Mesendoderm (in vitro differentiated cells): Measurements from ENCODE around the gene GJC1.

ENCODE experiments used
- DNase-seq: peaks from one replicate; pipeline ENCODE4 v3.0.0; 2013
- H2AK5ac ChIP-seq: 2 replicates; pipeline ENCODE4 v1.6.1; 2013; ENCODE audit warnings: low read length, inconsistent platforms
- H2BK120ac ChIP-seq: 2 replicates; pipeline ENCODE4 v1.6.1; 2013; ENCODE audit warnings: low read depth, mild to moderate bottlenecking, low read length, moderate library complexity, mixed read lengths
- H2BK15ac ChIP-seq: replicated peaks from 2 replicates; pipeline ENCODE4 v1.6.1; 2013; ENCODE audit warnings: low read depth, mild to moderate bottlenecking, moderate library complexity
- H2BK5ac ChIP-seq: 2 replicates; pipeline ENCODE4 v1.6.1; 2013; ENCODE audit warnings: low read length, inconsistent platforms
- H3K18ac ChIP-seq: 2 replicates; pipeline ENCODE4 v1.6.1; 2013; ENCODE audit warnings: mild to moderate bottlenecking, low read length, mixed read lengths
- H3K23ac ChIP-seq: one replicate; pipeline ENCODE4 v1.6.1; 2013; ENCODE audit warnings: low read length
- H3K27ac ChIP-seq: 2 replicates; pipeline ENCODE4 v1.5.1; 2013; ENCODE audit warnings: low read depth, mild to moderate bottlenecking, inconsistent platforms, low read length, moderate library complexity
- H3K27me3 ChIP-seq: 2 replicates; pipeline ENCODE4 v1.6.1; 2013; ENCODE audit warnings: low read length, control low read depth, mild to moderate bottlenecking, inconsistent platforms; ENCODE audit not compliant: insufficient read depth, poor library complexity
- H3K36me3 ChIP-seq: 2 replicates; pipeline ENCODE4 v1.6.1; 2013; ENCODE audit warnings: low read length, inconsistent platforms; ENCODE audit not compliant: control insufficient read depth, insufficient read depth
- H3K4ac ChIP-seq: one replicate; pipeline ENCODE4 v1.6.1; 2013; ENCODE audit warnings: low read depth, mild to moderate bottlenecking, low read length, moderate library complexity
- H3K4me1 ChIP-seq: 2 replicates; pipeline ENCODE4 v1.6.1; 2013; ENCODE audit warnings: low read depth, low read length, inconsistent platforms; ENCODE audit not compliant: control insufficient read depth
- H3K4me2 ChIP-seq: 2 replicates; pipeline ENCODE4 v1.6.1; 2013; ENCODE audit warnings: low read length
- H3K4me3 ChIP-seq: 2 replicates; pipeline ENCODE4 v1.5.1; 2013; ENCODE audit warnings: mild to moderate bottlenecking, low read length
- H3K56ac ChIP-seq: one replicate; pipeline ENCODE4 v1.6.1; 2013; ENCODE audit warnings: low read length
- H3K79me1 ChIP-seq: 2 replicates; pipeline ENCODE4 v1.6.1; 2013; ENCODE audit warnings: low read length, inconsistent platforms
- H3K79me2 ChIP-seq: 2 replicates; pipeline ENCODE4 v1.6.1; 2013; ENCODE audit warnings: mild to moderate bottlenecking, low read length; ENCODE audit not compliant: control insufficient read depth, insufficient read depth
- H3K9ac ChIP-seq: 2 replicates; pipeline ENCODE4 v1.6.1; 2013; ENCODE audit warnings: low read length, inconsistent platforms
- H4K5ac ChIP-seq: one replicate; pipeline ENCODE4 v1.6.1; 2013; ENCODE audit warnings: low read length
- H4K8ac ChIP-seq: one replicate; pipeline ENCODE4 v1.6.1; 2013; ENCODE audit warnings: low read depth, mild to moderate bottlenecking, control low read depth, low read length, moderate library complexity
- WGBS: extraction: QIAGEN DNeasy Blood & Tissue Kit; methylation state at CpG from one replicate; pipeline ENCODE4 v1.1.7; 2013; ENCODE audit warnings: low lambda C conversion rate, missing lambda C conversion rate; ENCODE audit not compliant: insufficient coverage; ENCODE audit errors: extremely low coverage; 5-methylcytosine and 5-hydroxymethylcytosine counted together

The GJC1 gene

DNA sequence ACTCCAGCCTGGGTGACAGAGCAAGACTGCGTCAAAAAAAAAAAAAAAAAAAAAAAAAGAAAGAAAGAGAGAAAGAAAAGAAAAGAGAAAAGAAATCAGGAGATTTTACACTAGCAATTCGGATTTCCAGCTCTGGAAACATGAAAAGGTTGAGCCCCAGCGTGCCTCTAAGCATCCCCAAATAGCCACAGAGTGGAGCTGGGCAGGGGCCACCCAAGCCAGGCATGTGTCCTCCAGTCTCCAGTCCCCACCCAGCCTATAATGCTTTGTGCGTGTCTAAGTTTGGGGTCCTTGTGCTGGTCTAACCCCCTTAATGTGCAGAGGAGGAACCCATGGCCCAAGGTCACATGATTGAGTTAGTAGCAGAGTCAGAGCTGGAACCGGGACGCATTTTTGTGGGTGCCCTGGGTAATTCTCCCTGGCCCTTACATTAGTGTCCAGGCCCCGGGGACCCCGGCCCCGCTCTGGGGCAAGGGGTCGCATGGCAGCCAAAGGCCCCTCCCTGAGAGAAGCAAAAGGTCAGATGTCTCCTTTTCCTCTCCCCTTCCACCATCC, 51.4 kb downstream of the GJC1 start:
- Histone ChIP-seq H3K79me1 (no peaks in the 10 kb centered on the region), H4K8ac (no peak overlapping the region), H3K56ac (no peak overlapping the region), H3K79me2 (no peaks in the 10 kb centered on the region), H3K4ac (no peak overlapping the region), H3K4me1 (peaks cover 5% of the 10 kb centered on the region), H3K18ac (no peak overlapping the region), H4K5ac (no peak overlapping the region), H2BK120ac (no peak overlapping the region), H3K4me2 (no peak overlapping the region), H3K9ac (no peak overlapping the region), H2BK15ac (no peak overlapping the region), H3K27me3 (no peaks in the 10 kb centered on the region), H2AK5ac (no peak overlapping the region), H3K36me3 (no peaks in the 10 kb centered on the region), H3K4me3 (no peak overlapping the region), H3K27ac (no peak overlapping the region), H3K23ac (no peak overlapping the region), H2BK5ac (no peak overlapping the region)
- no peak for DNase-seq
- WGBS = no CpG with 5 or more reads among the region's 10 CpGs

DNA sequence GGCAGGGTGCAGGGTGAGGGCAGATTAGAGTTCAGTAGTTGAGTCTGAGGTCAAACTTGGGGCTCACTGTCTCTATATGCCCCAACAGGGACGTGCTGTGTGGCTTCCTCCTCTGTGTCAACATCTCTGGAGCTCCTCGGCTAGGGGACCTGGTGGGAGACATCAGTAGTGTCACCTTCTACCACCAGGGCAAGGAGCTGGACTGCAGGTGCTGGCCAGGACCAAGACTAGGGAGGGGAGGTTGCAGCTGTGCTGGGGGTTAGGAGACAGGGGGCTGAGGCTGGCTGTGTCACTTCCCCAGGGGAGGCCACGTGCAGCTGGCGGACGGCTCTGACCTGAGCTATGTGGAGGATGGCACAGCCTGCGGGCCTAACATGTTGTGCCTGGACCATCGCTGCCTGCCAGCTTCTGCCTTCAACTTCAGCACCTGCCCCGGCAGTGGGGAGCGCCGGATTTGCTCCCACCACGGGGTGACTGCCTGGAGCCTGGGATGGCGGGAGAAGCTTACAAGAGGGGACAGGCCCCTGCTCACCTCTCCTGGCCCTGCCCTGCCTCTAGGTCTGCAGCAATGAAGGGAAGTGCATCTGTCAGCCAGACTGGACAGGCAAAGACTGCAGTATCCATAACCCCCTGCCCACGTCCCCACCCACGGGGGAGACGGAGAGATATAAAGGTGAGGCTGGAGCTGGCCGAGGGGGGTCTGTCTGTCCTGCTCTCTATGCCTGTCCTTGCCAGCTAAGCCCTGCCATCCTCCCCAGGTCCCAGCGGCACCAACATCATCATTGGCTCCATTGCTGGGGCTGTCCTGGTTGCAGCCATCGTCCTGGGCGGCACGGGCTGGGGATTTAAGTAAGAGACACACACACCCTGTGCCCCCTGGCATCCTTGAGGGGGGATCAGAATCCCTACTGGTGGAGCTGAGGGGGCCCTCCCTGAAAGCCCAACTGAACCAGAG, 52.4 kb downstream of the GJC1 start:
- Histone ChIP-seq H3K4me3 (no peak overlapping the region), H3K36me3 (no peaks in the 10 kb centered on the region), H3K4me2 (no peak overlapping the region), H4K8ac (no peak overlapping the region), H2BK5ac (no peak overlapping the region), H3K27me3 (no peaks in the 10 kb centered on the region), H4K5ac (no peak overlapping the region), H3K18ac (no peak overlapping the region), H3K4me1 (peaks cover 5% of the 10 kb centered on the region), H3K79me2 (no peaks in the 10 kb centered on the region), H2BK120ac (no peak overlapping the region), H2BK15ac (no peak overlapping the region), H3K4ac (no peak overlapping the region), H2AK5ac (no peak overlapping the region), H3K56ac (no peak overlapping the region), H3K27ac (no peak overlapping the region), H3K23ac (no peak overlapping the region), H3K9ac (no peak overlapping the region), H3K79me1 (no peaks in the 10 kb centered on the region)
- no CpG with 5 or more reads among the region's 20 CpGs for WGBS
- DNase-seq = no peak

DNA sequence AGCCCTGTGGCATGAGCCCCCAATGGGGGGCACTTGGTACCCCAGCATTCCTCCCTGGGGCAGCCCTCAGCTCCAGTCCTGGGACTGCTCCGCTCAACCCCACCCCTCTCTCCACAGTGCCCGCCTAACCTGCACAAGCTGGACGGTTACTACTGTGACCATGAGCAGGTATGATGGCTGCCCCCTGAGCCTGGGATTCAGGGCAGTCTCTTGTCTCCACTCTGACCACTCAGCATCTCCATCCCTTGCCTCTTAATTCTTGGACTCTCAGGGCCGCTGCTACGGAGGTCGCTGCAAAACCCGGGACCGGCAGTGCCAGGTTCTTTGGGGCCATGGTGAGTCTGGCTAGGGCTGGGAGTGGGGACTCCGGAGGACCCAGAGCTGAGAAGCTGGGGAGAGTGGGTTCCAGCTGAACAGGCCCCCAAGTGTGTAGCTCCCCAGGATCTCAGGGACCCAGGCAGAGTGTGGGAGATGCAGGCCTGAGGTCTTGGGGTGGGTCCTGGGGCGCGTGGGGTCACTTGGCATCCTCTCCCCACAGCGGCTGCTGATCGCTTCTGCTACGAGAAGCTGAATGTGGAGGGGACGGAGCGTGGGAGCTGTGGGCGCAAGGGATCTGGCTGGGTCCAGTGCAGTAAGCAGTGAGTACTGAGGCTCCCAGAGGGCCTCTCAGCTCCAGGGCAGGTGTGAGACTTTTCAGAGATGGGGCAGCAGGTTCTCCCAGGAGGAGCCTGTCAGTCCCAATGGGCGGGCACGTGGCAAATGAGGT, 53.3 kb downstream of the GJC1 start:
- H3K79me2 ChIP-seq = no peaks in the 10 kb centered on the region
- H3K4me2 ChIP-seq = no peak overlapping the region
- no CpG with 5 or more reads among the region's 19 CpGs for WGBS
- H2BK15ac ChIP-seq = no peak overlapping the region
- no peak overlapping the region for H3K4me3 ChIP-seq
- no peak overlapping the region for H3K18ac ChIP-seq
- no peak overlapping the region for H2AK5ac ChIP-seq
- no peak overlapping the region for H3K56ac ChIP-seq
- H4K8ac ChIP-seq = no peak overlapping the region
- H4K5ac ChIP-seq = no peak overlapping the region
- H3K4me1 ChIP-seq = peaks cover 3% of the 10 kb centered on the region
- H3K27ac ChIP-seq = no peak overlapping the region
- no peaks in the 10 kb centered on the region for H3K79me1 ChIP-seq
- H3K9ac ChIP-seq = no peak overlapping the region
- H3K23ac ChIP-seq = no peak overlapping the region
- no peak overlapping the region for H2BK120ac ChIP-seq
- H3K27me3 ChIP-seq = no peaks in the 10 kb centered on the region
- H2BK5ac ChIP-seq = no peak overlapping the region
- H3K36me3 ChIP-seq = no peaks in the 10 kb centered on the region
- DNase-seq = no peak
- no peak overlapping the region for H3K4ac ChIP-seq

DNA sequence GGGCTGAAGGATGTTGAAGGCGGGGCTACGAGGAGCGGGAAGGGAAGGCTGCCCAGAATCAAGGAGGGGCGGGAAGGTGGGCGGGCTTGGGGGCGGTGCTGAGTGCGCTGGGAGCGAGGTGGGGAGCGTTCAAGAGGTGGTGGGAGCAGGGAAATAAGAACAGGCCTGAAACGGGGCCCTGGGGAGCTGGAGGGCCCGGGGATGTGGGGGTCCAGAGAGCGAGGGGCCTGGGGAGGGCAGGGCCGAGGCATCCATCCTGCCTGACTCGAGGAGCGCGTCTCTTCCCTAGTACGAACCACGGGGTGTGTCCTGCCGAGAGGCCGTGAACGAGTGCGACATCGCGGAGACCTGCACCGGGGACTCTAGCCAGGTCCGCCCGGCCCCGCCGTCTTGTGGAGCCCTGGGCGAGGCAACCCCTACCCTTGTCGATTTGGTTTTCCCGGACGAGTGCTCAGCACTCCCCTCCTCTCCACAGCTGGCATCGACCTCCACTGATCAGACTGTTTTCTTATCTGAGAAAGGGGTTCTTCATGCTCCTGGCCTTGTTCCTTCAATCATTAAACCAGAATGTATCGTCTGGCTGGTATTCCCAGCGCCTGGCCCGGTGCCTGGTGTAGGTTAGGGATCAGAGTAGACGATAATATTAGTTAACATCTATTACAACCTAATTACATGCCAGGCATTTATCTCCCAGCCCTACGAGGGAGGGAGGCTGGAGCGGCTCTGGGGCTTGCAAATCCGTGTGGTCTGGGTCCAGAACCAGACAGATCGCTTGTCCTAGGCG, 54.1 kb downstream of the GJC1 start:
- Histone ChIP-seq H3K27me3 (no peaks in the 10 kb centered on the region), H2BK15ac (no peak overlapping the region), H3K23ac (no peak overlapping the region), H3K4me3 (peak overlapping the region; percentile 23), H3K79me2 (no peaks in the 10 kb centered on the region), H2BK5ac (no peak overlapping the region), H3K18ac (no peak overlapping the region), H2AK5ac (no peak overlapping the region), H3K4ac (no peak overlapping the region), H3K36me3 (no peaks in the 10 kb centered on the region), H3K9ac (peak overlapping the region; percentile 68), H3K4me1 (no peaks in the 10 kb centered on the region), H4K8ac (no peak overlapping the region), H2BK120ac (no peak overlapping the region), H4K5ac (no peak overlapping the region), H3K56ac (peak overlapping the region; percentile 90), H3K79me1 (no peaks in the 10 kb centered on the region), H3K4me2 (peak overlapping the region; percentile 47), H3K27ac (no peak overlapping the region)
- no CpG with 5 or more reads among the region's 43 CpGs for WGBS
- no peak for DNase-seq

DNA sequence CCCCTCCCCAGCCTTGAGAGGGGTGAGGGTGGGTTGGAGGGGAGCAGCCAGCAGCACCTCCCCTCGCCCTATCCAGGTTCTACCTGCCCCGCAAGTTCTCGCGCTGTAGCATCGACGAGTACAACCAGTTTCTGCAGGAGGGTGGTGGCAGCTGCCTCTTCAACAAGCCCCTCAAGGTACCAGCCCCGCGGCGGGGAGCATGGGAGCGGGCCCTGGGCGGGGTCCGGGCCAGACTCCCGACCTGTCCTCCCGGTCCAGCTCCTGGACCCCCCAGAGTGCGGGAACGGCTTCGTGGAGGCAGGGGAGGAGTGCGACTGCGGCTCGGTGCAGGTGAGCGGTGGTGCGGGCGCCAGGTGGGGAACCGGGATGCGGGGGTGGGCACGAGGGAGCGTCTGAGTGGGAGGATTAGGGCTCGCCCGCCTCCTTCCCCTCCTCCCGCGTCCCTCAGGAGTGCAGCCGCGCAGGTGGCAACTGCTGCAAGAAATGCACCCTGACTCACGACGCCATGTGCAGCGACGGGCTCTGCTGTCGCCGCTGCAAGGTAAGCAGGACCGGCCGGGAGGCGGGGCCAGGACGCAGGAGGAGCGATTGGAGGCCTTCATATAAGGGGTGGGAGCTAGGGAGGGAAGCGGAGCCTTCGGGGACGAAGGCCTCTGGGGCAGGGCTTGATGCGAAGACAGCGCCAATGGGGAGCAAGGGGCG, 54.8 kb downstream of the GJC1 start:
- Histone ChIP-seq H2BK120ac (no peak overlapping the region), H3K18ac (no peak overlapping the region), H3K4me2 (peak overlapping the region; percentile 99), H4K8ac (no peak overlapping the region), H3K4me1 (no peaks in the 10 kb centered on the region), H4K5ac (no peak overlapping the region), H3K79me2 (no peaks in the 10 kb centered on the region), H3K79me1 (no peaks in the 10 kb centered on the region), H2BK5ac (no peak overlapping the region), H2AK5ac (no peak overlapping the region), H3K56ac (peak overlapping the region; percentile 77), H2BK15ac (no peak overlapping the region), H3K23ac (peak overlapping the region; percentile 15), H3K27ac (no peak overlapping the region), H3K4me3 (peak overlapping the region; percentile 32), H3K4ac (no peak overlapping the region), H3K27me3 (no peaks in the 10 kb centered on the region), H3K36me3 (no peaks in the 10 kb centered on the region), H3K9ac (peak overlapping the region; percentile 53)
- peak; percentile 100 for DNase-seq
- WGBS = no CpG with 5 or more reads among the region's 50 CpGs
